Activated CD4-positive, alpha-beta T cell treated with anti-CD3 and anti-CD28 coated beads, Interleukin-2, amount 10 ng/mL, durations not matched to agents 7 days and 5 days (primary cell): ENCODE results near the gene CTAGE8. TPM values are rescaled to one million over a fixed set of nuclear protein-coding genes. Genes with fewer than 3 reads are reported as not detected.
"Not testable (repeated sequence)": the region's sequence is repeated elsewhere in the genome, so short reads cannot be mapped to it uniquely, and the experiment has no call there.

Experiments
- CTCF ChIA-PET: fragments of 350-600 bp; sonication (Branson Sonifier 250); formaldehyde crosslinking; loops from one replicate; lab custom pipeline; 2021; ENCODE audit warnings: antibody characterized with exemption; lab: Charles Lee
- POLR2A ChIA-PET: fragments of 350-600 bp; sonication (Branson Sonifier 250); formaldehyde crosslinking; loops from one replicate; lab custom pipeline; 2021; ENCODE audit warnings: antibody characterized with exemption; lab: Charles Lee
- DNase-seq: peaks from one replicate; pipeline ENCODE4 v3.0.0-alpha.2; 2020
- H3K27ac Mint-ChIP-seq: one replicate; pipeline ENCODE4 v1.8.0; 2021; ENCODE audit warnings: mild to moderate bottlenecking, moderate library complexity, mixed read lengths
- H3K27me3 Mint-ChIP-seq: one replicate; pipeline ENCODE4 v1.8.0; 2021; ENCODE audit warnings: mixed read lengths
- H3K36me3 Mint-ChIP-seq: one replicate; pipeline ENCODE4 v1.8.0; 2021; ENCODE audit warnings: low read depth, mixed read lengths
- H3K4me1 Mint-ChIP-seq: one replicate; pipeline ENCODE4 v1.8.0; 2021; ENCODE audit warnings: mixed read lengths
- H3K4me3 Mint-ChIP-seq: one replicate; pipeline ENCODE4 v1.8.0; 2021; ENCODE audit warnings: mild to moderate bottlenecking, moderate library complexity, mixed read lengths
- H3K9me3 Mint-ChIP-seq: one replicate; pipeline ENCODE4 v1.8.0; 2021; ENCODE audit warnings: mixed read lengths
- total RNA-seq, 2 experiments: library from RNA; stranded (reverse); gene quantifications; one replicate each; pipeline ENCODE4 v1.2.3, GENCODE V29; 2021

Gene CTAGE8
- total RNA-seq, 2 experiments from 2014 or later: 0.97 to 1.6 TPM

DNA sequence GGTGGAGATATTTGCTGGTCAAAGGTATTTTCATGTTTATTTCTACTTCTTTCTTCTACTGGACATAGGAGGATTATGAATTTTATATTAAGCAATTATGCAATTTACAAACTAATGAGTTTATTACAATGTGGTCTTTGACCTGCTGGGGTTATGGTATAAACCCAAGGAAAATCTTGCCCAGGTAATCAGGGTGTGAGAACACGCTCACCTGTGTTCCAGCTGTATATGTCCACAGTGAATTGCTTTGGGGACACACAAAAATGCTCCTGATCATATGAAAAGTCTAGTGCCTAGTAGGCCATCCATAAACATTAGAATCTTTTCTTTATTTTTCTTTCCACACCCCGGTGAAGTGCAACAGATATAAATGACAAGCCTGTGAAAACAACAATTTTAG lies 29.7 kb downstream of the CTAGE8 start, which contains the start of gene OR2A42:
Gene OR2A42, minus strand, starts transcription at position 241 of the 400 bp plus-strand sequence. CDS start 6,762 bp downstream, outside the sequence.
- H3K4me1 Mint-ChIP-seq, DNase-seq, H3K9me3 Mint-ChIP-seq, H3K36me3 Mint-ChIP-seq, H3K4me3 Mint-ChIP-seq, CTCF ChIA-PET, H3K27me3 Mint-ChIP-seq, POLR2A ChIA-PET, H3K27ac Mint-ChIP-seq: not testable (repeated sequence)

DNA sequence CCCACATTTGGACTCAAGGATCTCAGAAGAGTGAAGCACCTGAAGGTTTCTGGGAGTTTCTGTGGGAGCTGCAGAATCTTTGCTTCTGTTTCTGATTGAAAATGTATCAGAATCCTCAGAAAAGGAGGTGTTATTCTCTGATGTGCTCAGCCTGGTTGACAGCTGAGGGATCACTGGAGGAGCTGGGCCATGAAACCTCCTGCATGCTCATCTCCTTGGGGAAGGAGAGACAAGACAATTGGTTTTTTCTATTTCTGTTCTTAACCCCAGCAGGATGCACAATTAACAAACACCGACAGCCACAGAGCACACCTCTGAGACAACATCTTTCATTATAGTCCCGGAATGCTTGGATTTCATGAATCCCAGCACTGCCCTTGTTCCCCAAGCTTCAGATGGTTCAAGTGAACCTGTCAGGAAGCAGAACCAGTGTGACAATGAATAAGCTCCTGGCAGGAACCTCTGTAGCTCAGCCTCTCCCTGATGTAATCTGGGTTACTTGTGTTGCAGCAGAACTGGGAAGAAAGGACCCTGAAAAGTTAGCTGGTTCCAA lies 30.5 kb downstream of the CTAGE8 start:
- H3K4me3 Mint-ChIP-seq, POLR2A ChIA-PET, H3K4me1 Mint-ChIP-seq, H3K36me3 Mint-ChIP-seq, H3K27me3 Mint-ChIP-seq, H3K27ac Mint-ChIP-seq, CTCF ChIA-PET, H3K9me3 Mint-ChIP-seq, DNase-seq: not testable (repeated sequence)

GRCh38 chr7:144233039-144233438 lies 36.0 kb downstream of the CTAGE8 start:
- H3K4me3 Mint-ChIP-seq, H3K36me3 Mint-ChIP-seq, DNase-seq, CTCF ChIA-PET, H3K27me3 Mint-ChIP-seq, H3K4me1 Mint-ChIP-seq, POLR2A ChIA-PET, H3K9me3 Mint-ChIP-seq, H3K27ac Mint-ChIP-seq: not testable (repeated sequence)

GRCh38 chr7:144231027-144231426 lies 38.1 kb downstream of the CTAGE8 start:
- H3K4me1 Mint-ChIP-seq, CTCF ChIA-PET, H3K9me3 Mint-ChIP-seq, H3K27ac Mint-ChIP-seq, H3K4me3 Mint-ChIP-seq, H3K36me3 Mint-ChIP-seq, POLR2A ChIA-PET, H3K27me3 Mint-ChIP-seq, DNase-seq: not testable (repeated sequence)

DNA sequence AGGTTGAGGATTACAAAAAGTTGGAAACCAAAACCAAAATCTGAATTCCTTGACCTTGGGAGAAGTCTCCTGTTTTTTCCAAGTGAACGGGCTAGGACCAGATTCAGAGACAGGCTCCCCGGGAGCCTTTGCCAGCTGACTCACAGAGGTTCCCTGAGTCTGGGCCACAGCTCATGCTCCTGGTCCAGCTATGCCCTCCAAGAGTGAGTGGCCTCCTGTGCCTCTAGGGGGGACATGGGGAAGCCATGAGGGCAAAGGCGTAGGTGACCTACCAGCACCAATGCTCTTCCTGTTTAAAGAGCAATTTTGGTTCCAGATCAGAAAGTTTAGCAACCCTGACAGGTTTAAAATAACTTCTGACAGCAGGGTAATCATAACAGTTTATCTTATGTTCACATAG lies 40.3 kb downstream of the CTAGE8 start:
- DNase-seq, POLR2A ChIA-PET, H3K4me3 Mint-ChIP-seq, H3K4me1 Mint-ChIP-seq, H3K9me3 Mint-ChIP-seq, H3K27ac Mint-ChIP-seq, H3K27me3 Mint-ChIP-seq, H3K36me3 Mint-ChIP-seq, CTCF ChIA-PET: not testable (repeated sequence)

DNA sequence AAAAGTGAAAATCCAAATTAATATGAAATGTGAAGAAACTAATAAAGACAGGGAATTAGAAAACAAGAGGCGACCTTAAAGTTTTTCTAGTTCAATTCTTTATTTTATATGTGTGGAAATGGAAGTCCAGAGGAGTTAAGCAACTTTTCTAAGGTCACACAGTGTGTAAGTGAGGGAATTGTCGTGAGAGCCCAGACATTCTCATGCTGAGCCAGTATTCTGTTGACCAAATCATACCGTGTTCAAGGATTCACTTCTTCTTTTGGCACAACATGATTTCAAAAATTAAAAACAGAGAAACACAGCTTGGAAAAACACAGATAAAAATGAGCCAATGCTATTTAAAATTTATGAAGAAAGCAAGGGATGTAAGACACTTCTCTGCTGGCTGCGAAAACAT lies 42.2 kb downstream of the CTAGE8 start:
- H3K4me1 Mint-ChIP-seq, H3K27me3 Mint-ChIP-seq, POLR2A ChIA-PET, H3K27ac Mint-ChIP-seq, DNase-seq, H3K36me3 Mint-ChIP-seq, H3K9me3 Mint-ChIP-seq, H3K4me3 Mint-ChIP-seq, CTCF ChIA-PET: not testable (repeated sequence)

- H3K9me3 Mint-ChIP-seq, H3K4me3 Mint-ChIP-seq, DNase-seq, H3K36me3 Mint-ChIP-seq, H3K4me1 Mint-ChIP-seq, CTCF ChIA-PET, POLR2A ChIA-PET, H3K27me3 Mint-ChIP-seq, H3K27ac Mint-ChIP-seq: not testable (repeated sequence)
Measured at GRCh38 chr7:144223675-144224074, 45.4 kb downstream of the CTAGE8 start.

DNA sequence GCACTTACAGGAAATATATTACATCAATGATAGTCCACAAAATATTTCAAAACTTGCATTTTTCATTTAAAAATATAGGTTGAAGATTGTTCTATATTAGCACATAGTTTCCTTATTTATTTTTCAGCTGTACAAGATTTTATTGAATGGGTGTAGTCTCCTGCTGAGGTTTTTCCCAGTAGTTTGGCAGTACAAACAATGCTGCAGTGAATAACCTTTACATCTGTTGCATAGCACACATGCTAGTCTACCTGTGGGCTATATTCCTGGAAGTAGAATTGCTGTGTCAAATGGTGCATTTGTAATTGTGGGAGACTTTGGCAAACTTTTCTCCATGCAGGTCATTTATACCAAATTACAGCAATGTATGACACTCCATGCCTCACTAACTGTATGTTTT lies 48.6 kb downstream of the CTAGE8 start:
- H3K36me3 Mint-ChIP-seq, H3K4me1 Mint-ChIP-seq, CTCF ChIA-PET, H3K9me3 Mint-ChIP-seq, H3K27ac Mint-ChIP-seq, POLR2A ChIA-PET, H3K27me3 Mint-ChIP-seq, DNase-seq, H3K4me3 Mint-ChIP-seq: not testable (repeated sequence)

- H3K27me3 Mint-ChIP-seq, H3K36me3 Mint-ChIP-seq, H3K27ac Mint-ChIP-seq, H3K4me3 Mint-ChIP-seq, H3K4me1 Mint-ChIP-seq, H3K9me3 Mint-ChIP-seq, POLR2A ChIA-PET, DNase-seq: not testable (repeated sequence)
- CTCF ChIA-PET: interaction anchor here (0.6 kb wide), 1 partner anchor 113 kb away, joined by 3 read pairs; no protein-coding TSS in a partner anchor
Measured at GRCh38 chr7:144219149-144219548, 49.9 kb downstream of the CTAGE8 start.

DNA sequence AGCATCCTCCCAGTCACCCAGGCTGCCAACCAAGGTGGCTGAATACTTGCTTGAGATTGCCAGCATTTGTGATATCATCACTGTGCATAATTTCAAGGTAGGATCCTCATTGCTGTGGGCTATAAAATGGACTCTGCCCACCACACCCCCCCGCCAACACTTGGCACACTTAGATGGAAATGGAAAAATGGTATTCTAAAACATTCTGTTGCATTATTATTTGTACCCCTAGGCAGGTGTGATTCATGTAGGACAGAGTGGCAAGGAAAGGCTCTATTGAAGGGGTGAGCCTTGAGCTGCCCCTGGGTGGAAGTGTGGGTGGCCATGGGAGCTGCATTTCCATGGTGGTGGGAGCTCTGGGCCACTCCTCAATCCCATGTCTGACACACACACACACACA lies 50.5 kb downstream of the CTAGE8 start:
- H3K4me3 Mint-ChIP-seq, H3K36me3 Mint-ChIP-seq, H3K9me3 Mint-ChIP-seq, H3K4me1 Mint-ChIP-seq, H3K27ac Mint-ChIP-seq, DNase-seq, H3K27me3 Mint-ChIP-seq, POLR2A ChIA-PET: not testable (repeated sequence)
- CTCF ChIA-PET: interaction anchor here (0.6 kb wide), 1 partner anchor 113 kb away, joined by 3 read pairs; no protein-coding TSS in a partner anchor

DNA sequence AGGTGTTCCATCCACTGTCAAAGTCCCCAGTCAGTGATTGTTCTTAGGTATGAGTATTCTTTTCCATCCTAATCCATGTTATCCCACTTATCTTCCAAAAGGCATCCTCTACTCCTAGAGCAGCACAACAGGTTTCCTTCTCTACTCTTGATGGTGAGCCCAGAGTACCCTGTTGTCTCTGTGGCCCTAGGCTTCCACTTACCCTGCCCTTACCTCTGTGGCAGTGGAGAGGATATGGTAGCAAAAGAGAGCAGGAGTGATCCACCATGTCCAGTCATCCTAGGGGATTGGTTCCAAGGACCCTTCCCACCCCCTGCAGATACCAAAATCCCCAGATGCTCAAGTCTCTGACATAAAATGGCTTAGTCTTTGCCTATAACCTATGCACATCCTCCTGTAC lies 51.9 kb downstream of the CTAGE8 start:
- H3K36me3 Mint-ChIP-seq, H3K4me3 Mint-ChIP-seq, H3K27ac Mint-ChIP-seq, H3K9me3 Mint-ChIP-seq, H3K4me1 Mint-ChIP-seq, POLR2A ChIA-PET, H3K27me3 Mint-ChIP-seq, DNase-seq, CTCF ChIA-PET: not testable (repeated sequence)

Other genes with a start within 250 kb of the CTAGE8 start
- gene OR2A5, start 220.3 kb downstream of the CTAGE8 start, total RNA-seq: not detected
- not detected for gene OR2A25, start 199.5 kb downstream of the CTAGE8 start, total RNA-seq
- not detected for gene OR2A12, start 183.0 kb downstream of the CTAGE8 start, total RNA-seq
- not detected for gene OR2A2, start 159.7 kb downstream of the CTAGE8 start, total RNA-seq
- not detected for gene OR2A14, start 146.1 kb downstream of the CTAGE8 start, total RNA-seq
- gene CTAGE4, start 85.8 kb downstream of the CTAGE8 start, total RNA-seq: 1 to 10 TPM; 1.4 to 1.8 TPM
- gene ARHGEF35, start 73.5 kb downstream of the CTAGE8 start, total RNA-seq: 1 to 10 TPM; 4.2 TPM
- gene OR2A42, start 29.7 kb downstream of the CTAGE8 start, total RNA-seq: under 1 TPM in 1 of 2 experiments, not detected in 1; 0.04 TPM
- gene OR2A7, start 4.5 kb downstream of the CTAGE8 start, total RNA-seq: 1 to 10 TPM; 3.5 to 4.8 TPM
- under 1 TPM; 0.06 to 0.17 TPM for gene OR2A1, start 43.1 kb upstream of the CTAGE8 start, total RNA-seq
- 10 to 100 TPM; 11.0 to 13.1 TPM for gene ARHGEF5, start 86.1 kb upstream of the CTAGE8 start, total RNA-seq
- gene NOBOX, start 134.4 kb upstream of the CTAGE8 start, total RNA-seq: not detected